Measurements from ENCODE around the gene HINT1. TPM values are rescaled to one million over a fixed set of nuclear protein-coding genes. Genes with fewer than 3 reads are reported as not detected.
"Not testable (repeated sequence)": the region's sequence is repeated elsewhere in the genome, so short reads cannot be mapped to it uniquely, and the experiment has no call there.

Gene HINT1
- polyA plus RNA-seq, 1 donor from 2014 or later, result 706 TPM

- Histone ChIP-seq H3F3A (ENCODE audit: insufficient read depth, low read length, poor library complexity, severe bottlenecking) (no peaks in the 10 kb centered on the region), H3K79me2 (replicated peaks; ENCODE audit: insufficient read depth, low read length) (no peaks in the 10 kb centered on the region), H3K9me3 (ENCODE audit: low read length) (no peaks in the 10 kb centered on the region), H3K4me2 (ENCODE audit: low read length) (no peak overlapping the region), H3K36me3 (ENCODE audit: insufficient read depth, low read length) (no peaks in the 10 kb centered on the region), H3K4me3 (ENCODE audit: low read length) (no peak overlapping the region), H3K27ac (ENCODE audit: low read length) (no peak overlapping the region), H3K27me3 (ENCODE audit: insufficient read depth, low read depth, low read length) (no peaks in the 10 kb centered on the region), H4K20me1 (ENCODE audit: insufficient read depth) (no peaks in the 10 kb centered on the region), H3K9ac (ENCODE audit: low read length) (no peak overlapping the region), H3K9me2 (ENCODE audit: insufficient read depth, low read length) (no peaks in the 10 kb centered on the region), H2AFZ (ENCODE audit: low read depth, low read length) (no peak overlapping the region)
- TF ChIP-seq MXI1 (conservative IDR thresholded peaks at IDR 0.05; ENCODE audit: poor library complexity, severe bottlenecking) (no peak), POLR2AphosphoS5 (IDR thresholded peaks at IDR 0.05) (no peak), EP300 (conservative IDR thresholded peaks at IDR 0.05; ENCODE audit: poor library complexity, severe bottlenecking) (no peak), SMC3 (conservative IDR thresholded peaks at IDR 0.05; ENCODE audit: poor library complexity) (no peak), EZH2 (IDR thresholded peaks at IDR 0.05; ENCODE audit: borderline replicate concordance, insufficient read depth, low read length, poor library complexity, severe bottlenecking) (no peak), TAF1 (IDR thresholded peaks at IDR 0.05; ENCODE audit: low read depth) (no peak), RAD21 (conservative IDR thresholded peaks at IDR 0.05) (no peak)
- TF ChIP-seq, protein P1, sequence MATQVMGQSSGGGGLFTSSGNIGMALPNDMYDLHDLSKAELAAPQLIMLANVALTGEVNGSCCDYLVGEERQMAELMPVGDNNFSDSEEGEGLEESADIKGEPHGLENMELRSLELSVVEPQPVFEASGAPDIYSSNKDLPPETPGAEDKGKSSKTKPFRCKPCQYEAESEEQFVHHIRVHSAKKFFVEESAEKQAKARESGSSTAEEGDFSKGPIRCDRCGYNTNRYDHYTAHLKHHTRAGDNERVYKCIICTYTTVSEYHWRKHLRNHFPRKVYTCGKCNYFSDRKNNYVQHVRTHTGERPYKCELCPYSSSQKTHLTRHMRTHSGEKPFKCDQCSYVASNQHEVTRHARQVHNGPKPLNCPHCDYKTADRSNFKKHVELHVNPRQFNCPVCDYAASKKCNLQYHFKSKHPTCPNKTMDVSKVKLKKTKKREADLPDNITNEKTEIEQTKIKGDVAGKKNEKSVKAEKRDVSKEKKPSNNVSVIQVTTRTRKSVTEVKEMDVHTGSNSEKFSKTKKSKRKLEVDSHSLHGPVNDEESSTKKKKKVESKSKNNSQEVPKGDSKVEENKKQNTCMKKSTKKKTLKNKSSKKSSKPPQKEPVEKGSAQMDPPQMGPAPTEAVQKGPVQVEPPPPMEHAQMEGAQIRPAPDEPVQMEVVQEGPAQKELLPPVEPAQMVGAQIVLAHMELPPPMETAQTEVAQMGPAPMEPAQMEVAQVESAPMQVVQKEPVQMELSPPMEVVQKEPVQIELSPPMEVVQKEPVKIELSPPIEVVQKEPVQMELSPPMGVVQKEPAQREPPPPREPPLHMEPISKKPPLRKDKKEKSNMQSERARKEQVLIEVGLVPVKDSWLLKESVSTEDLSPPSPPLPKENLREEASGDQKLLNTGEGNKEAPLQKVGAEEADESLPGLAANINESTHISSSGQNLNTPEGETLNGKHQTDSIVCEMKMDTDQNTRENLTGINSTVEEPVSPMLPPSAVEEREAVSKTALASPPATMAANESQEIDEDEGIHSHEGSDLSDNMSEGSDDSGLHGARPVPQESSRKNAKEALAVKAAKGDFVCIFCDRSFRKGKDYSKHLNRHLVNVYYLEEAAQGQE (IDR thresholded peaks at IDR 0.05; ENCODE audit: borderline replicate concordance), result no peak
- TF ChIP-seq, protein P2, sequence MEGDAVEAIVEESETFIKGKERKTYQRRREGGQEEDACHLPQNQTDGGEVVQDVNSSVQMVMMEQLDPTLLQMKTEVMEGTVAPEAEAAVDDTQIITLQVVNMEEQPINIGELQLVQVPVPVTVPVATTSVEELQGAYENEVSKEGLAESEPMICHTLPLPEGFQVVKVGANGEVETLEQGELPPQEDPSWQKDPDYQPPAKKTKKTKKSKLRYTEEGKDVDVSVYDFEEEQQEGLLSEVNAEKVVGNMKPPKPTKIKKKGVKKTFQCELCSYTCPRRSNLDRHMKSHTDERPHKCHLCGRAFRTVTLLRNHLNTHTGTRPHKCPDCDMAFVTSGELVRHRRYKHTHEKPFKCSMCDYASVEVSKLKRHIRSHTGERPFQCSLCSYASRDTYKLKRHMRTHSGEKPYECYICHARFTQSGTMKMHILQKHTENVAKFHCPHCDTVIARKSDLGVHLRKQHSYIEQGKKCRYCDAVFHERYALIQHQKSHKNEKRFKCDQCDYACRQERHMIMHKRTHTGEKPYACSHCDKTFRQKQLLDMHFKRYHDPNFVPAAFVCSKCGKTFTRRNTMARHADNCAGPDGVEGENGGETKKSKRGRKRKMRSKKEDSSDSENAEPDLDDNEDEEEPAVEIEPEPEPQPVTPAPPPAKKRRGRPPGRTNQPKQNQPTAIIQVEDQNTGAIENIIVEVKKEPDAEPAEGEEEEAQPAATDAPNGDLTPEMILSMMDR (IDR thresholded peaks at IDR 0.05; ENCODE audit: poor library complexity, severe bottlenecking), result no peak
Observed at GRCh38 chr5:131142970-131143617, 22.0 kb downstream of the HINT1 start.

- Histone ChIP-seq H4K20me1 (ENCODE audit: insufficient read depth) (no peaks in the 10 kb centered on the region), H3K4me2 (ENCODE audit: low read length) (no peak overlapping the region), H3K9me3 (ENCODE audit: low read length) (no peaks in the 10 kb centered on the region), H3K4me3 (ENCODE audit: low read length) (no peak overlapping the region), H3K79me2 (replicated peaks; ENCODE audit: insufficient read depth, low read length) (no peaks in the 10 kb centered on the region), H2AFZ (ENCODE audit: low read depth, low read length) (no peak overlapping the region), H3K27me3 (ENCODE audit: insufficient read depth, low read depth, low read length) (no peaks in the 10 kb centered on the region), H3K9ac (ENCODE audit: low read length) (no peak overlapping the region), H3K9me2 (ENCODE audit: insufficient read depth, low read length) (no peaks in the 10 kb centered on the region), H3K27ac (ENCODE audit: low read length) (no peak overlapping the region), H3K36me3 (ENCODE audit: insufficient read depth, low read length) (no peaks in the 10 kb centered on the region), H3F3A (ENCODE audit: insufficient read depth, low read length, poor library complexity, severe bottlenecking) (no peaks in the 10 kb centered on the region)
- TF ChIP-seq SMC3 (conservative IDR thresholded peaks at IDR 0.05; ENCODE audit: poor library complexity) (no peak), EP300 (conservative IDR thresholded peaks at IDR 0.05; ENCODE audit: poor library complexity, severe bottlenecking) (no peak), POLR2AphosphoS5 (IDR thresholded peaks at IDR 0.05) (no peak), RAD21 (conservative IDR thresholded peaks at IDR 0.05) (no peak), TAF1 (IDR thresholded peaks at IDR 0.05; ENCODE audit: low read depth) (no peak), EZH2 (IDR thresholded peaks at IDR 0.05; ENCODE audit: borderline replicate concordance, insufficient read depth, low read length, poor library complexity, severe bottlenecking) (no peak), MXI1 (conservative IDR thresholded peaks at IDR 0.05; ENCODE audit: poor library complexity, severe bottlenecking) (no peak)
- TF ChIP-seq, protein P2 (IDR thresholded peaks at IDR 0.05; ENCODE audit: poor library complexity, severe bottlenecking), result no peak
- TF ChIP-seq, protein P1 (IDR thresholded peaks at IDR 0.05; ENCODE audit: borderline replicate concordance), result no peak
Observed at GRCh38 chr5:131139321-131139720, 25.7 kb downstream of the HINT1 start.

DNA sequence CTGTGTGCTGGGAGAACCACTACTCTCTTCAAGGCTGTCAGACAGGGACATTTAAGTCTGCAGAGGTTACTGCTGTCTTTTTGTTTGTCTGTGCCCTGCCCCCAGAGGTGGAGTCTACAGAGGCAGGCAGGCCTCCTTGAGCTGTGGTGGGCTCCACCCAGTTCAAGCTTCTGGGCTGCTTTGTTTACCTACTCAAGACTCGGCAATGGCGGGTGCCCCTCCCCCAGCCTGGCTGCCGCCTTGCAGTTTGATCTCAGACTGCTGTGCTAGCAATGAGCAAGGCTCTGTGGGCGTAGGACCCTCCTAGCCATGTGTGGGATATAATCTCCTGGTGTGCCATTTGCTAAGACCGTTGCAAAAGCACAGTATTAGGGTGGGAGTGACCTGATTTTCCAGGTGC is 26.6 kb downstream of the HINT1 start:
- H4K20me1 ChIP-seq (ENCODE audit: insufficient read depth); H3K79me2 ChIP-seq (replicated peaks; ENCODE audit: insufficient read depth, low read length); H3K27me3 ChIP-seq (ENCODE audit: insufficient read depth, low read depth, low read length); H3K36me3 ChIP-seq (ENCODE audit: insufficient read depth, low read length); H3K27ac ChIP-seq (ENCODE audit: low read length); H3K4me3 ChIP-seq (ENCODE audit: low read length); H2AFZ ChIP-seq (ENCODE audit: low read depth, low read length); H3K9ac ChIP-seq (ENCODE audit: low read length); H3F3A ChIP-seq (ENCODE audit: insufficient read depth, low read length, poor library complexity, severe bottlenecking); H3K4me2 ChIP-seq (ENCODE audit: low read length); H3K9me3 ChIP-seq (ENCODE audit: low read length); H3K9me2 ChIP-seq (ENCODE audit: insufficient read depth, low read length): not testable (repeated sequence)
